TTC549 (cell line): ENCODE data around the gene CEACAM18.
"Not testable (repeated sequence)": the region's sequence is repeated elsewhere in the genome, so short reads cannot be mapped to it uniquely, and the experiment has no call there.

ENCODE experiments used
- FAIRE-seq: peaks from 2 replicates; lab custom pipeline; 2012; peaks lifted over from hg19 to GRCh38; lab: Jason Lieb, UNC

Gene CEACAM18

GRCh38 chr19:51478381-51479234 is at the start of gene CEACAM18:
Gene CEACAM18, plus strand, starts transcription at chr19:51478539.
- FAIRE-seq, result no peak

GRCh38 chr19:51430221-51430620 is 48.1 kb upstream of the CEACAM18 start:
- no peak for FAIRE-seq

GRCh38 chr19:51431124-51431523 is 47.2 kb upstream of the CEACAM18 start:
- FAIRE-seq, result no peak

- no peak for FAIRE-seq
Observed at GRCh38 chr19:51433043-51433442, 45.3 kb upstream of the CEACAM18 start.

- FAIRE-seq, result no peak
Observed at GRCh38 chr19:51434456-51434855, 43.9 kb upstream of the CEACAM18 start.

GRCh38 chr19:51439021-51439465 is 39.3 kb upstream of the CEACAM18 start:
- FAIRE-seq, result no peak

- no peak for FAIRE-seq
Observed at GRCh38 chr19:51440052-51440451, 38.3 kb upstream of the CEACAM18 start.

- no peak for FAIRE-seq
Observed at GRCh38 chr19:51440846-51441409, 37.4 kb upstream of the CEACAM18 start.

- FAIRE-seq, result no peak
Observed at GRCh38 chr19:51441410-51442390, 36.6 kb upstream of the CEACAM18 start.

- not testable (repeated sequence) for FAIRE-seq
Observed at GRCh38 chr19:51447510-51447909, 30.8 kb upstream of the CEACAM18 start.

GRCh38 chr19:51448011-51448410 is 30.3 kb upstream of the CEACAM18 start:
- no peak for FAIRE-seq

- FAIRE-seq, result no peak
Observed at GRCh38 chr19:51448411-51449016, 29.8 kb upstream of the CEACAM18 start.

- FAIRE-seq, result no peak
Observed at GRCh38 chr19:51450730-51451307, 27.5 kb upstream of the CEACAM18 start.

- FAIRE-seq, result no peak
Observed at GRCh38 chr19:51456541-51457290, 21.6 kb upstream of the CEACAM18 start.

- FAIRE-seq, result no peak
Observed at GRCh38 chr19:51457351-51458013, 20.9 kb upstream of the CEACAM18 start.

GRCh38 chr19:51458051-51458645 is 20.2 kb upstream of the CEACAM18 start, which contains the start of gene SIGLEC8:
Gene SIGLEC8, minus strand, starts transcription at chr19:51458454. Its CDS starts 67 bp downstream, at chr19:51458387.
- no peak for FAIRE-seq

- FAIRE-seq, result no peak
Observed at GRCh38 chr19:51458899-51459505, 19.3 kb upstream of the CEACAM18 start.

GRCh38 chr19:51460164-51460992 is 18.0 kb upstream of the CEACAM18 start:
- FAIRE-seq, result no peak
